GM19351 (cell line): ENCODE data around the gene IL24.

Source experiments
- ATAC-seq: cut with Tn5 transposase; IDR thresholded peaks from one replicate; pipeline ENCODE4 v1.9.1; 2021; ENCODE audit warnings: mild to moderate bottlenecking, moderate library complexity; ENCODE audit not compliant: unreplicated experiment

IL24 gene

DNA sequence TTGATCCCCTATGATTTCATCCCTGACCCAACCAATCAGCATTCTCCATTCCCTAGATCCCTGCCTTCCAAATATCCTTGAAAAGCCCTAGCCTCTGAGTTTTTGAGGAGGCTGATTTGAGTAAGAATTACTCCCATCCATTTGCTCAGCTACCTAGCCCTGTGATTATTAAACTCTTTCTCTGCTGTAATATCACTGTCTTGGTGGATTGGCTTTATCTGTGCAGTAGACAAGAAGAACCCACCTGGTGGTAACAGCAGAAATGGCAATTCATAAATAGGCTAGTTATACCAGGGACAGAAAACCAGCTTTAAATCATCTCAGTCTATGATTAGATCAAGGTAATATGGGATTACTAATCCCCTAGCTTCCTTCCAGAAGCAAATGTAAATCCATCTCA is 18.8 kb upstream of the IL24 start:
- no peak for ATAC-seq

DNA sequence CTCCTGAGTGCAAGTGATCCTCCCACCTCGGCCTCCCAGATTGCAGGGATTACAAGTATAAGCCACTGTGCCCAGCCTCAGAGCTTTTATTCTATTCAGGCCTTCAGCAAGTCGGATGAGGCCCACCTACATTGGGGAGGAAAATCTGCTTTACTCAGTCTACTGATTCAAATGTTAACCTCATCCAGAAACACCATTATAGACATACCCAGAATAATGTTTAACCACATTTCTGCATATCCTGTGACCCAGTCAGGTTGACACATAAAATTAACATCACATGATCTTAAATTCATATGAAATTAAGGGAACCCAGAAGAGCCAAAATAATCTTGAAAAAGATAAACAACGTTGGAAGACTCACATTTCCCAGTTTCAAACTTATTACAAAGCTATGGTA is 16.9 kb upstream of the IL24 start:
- no peak for ATAC-seq

DNA sequence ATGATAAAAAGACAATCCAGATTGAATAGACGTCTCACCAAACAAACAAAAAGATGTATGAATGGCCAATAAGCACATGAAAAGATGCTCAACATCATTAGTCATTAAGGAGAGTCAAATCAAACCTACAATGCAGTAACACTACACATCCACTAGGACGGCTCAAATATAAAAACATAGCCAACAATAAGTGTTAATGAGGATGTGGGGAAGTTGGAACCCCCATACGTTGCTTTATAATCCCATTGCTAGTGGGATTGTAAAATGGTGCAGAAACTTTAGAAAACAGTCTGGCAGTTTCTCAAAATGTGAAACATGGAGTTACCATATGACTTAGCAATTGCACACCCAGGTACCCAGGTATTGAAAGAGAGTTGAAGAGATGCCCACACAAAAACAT is 14.7 kb upstream of the IL24 start:
- ATAC-seq = no peak

DNA sequence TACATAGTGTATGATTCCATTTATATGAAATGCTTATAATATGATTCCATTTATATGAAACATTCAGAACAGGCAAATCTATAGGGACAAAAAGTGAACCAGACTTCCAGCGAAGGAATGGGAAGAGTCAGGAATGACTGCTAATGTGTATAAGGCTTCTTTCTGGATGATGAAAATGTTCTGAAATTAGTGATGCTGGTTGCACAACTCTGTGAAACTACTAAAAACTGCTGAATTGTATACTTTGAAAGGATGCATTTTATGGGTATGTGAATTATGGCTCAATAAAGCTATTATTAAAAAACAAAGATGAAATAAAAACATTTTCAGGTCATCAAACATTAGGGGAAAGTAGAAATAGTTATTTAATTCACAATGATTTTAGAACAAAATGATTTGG is 14.1 kb upstream of the IL24 start:
- ATAC-seq = no peak

DNA sequence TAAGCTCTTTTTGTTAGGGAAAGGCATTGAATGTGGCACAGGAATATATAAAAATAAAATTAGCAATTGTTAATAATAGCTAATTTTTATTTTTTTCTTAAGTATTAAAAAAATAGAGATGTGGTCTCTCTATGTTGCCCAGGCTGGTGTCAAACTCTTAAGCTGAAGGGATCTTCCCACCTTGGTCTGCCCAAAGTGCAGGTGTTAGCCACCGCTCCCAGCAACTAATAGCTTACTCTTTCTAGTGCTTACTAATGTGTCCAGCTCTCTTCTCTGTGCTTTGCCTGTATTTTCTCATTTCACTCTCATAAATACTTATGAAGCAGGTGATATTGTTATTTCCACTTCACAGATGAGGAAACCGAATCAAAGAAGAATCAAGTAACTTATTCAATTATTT is 13.4 kb upstream of the IL24 start:
- ATAC-seq = no peak

DNA sequence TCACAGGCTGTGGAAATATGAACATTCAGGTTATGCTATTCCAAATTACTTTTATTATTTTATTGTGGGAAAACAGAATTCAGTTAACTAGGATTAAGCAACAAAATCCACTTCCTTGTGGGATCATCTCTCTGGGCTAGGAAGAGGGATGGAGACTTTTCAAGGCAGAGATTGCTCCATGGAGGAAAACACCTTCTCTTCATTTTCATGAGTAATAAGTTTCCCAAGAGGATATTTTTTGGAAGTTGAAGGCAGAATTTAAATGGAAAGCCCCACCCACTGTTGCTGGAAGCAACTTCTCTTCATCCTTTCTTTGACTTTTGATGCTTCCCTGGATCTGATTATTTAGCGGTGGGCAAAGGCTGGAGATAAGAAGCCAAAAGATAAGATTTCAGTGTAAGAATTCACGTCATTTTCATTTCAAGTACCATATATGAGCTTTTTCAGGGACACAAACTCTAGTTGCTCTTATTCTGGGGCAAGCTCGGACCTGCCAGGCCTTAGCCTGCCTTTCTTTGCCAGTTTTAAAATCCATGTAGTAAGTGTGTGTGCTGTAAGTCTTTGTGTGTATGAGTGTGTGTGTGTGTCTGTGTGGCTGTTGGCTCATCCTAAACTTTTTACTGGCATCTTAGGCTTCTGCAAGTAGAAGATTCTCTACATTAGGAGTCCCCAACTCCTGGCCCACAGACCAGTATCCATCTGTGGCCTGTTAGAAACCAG is 11.7 kb upstream of the IL24 start:
- ATAC-seq = no peak

DNA sequence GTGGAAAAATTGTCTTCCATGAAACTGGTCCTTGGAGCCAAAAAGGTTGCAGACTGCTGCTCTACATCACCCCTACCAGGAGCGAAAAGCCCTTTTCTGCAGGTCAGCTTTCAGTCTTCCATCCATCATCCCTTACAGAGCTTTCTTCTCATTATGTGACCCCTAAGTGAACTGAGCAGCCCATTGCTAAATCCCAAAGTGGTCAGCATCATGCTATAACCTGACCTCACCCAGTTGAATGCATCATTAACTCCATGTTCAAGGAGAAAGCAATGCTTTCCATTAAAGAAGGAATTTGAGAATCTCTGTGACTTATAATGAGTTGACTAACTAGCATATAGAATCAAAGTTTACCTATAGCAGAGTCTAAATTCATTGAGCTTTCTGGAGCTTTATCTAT is 10.4 kb upstream of the IL24 start:
- ATAC-seq = no peak

DNA sequence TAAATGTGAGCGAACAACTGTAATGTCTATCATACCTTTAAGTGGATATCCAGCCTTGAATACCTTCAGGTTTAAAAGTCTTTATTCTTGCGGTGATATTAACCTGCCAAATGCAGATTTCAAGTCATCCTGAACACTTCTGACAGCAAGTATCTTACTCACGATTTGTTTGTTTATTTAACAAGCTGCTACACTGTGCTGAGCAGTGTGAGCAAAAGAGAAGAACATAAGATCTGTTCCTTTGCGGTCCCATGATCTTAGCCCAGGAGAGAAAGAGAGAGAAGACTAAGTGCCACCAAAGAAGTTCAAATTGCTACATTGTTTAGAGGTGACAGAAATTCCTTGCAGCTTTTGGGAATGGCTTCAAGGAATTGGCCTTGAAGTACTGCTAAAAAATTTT is 9.5 kb upstream of the IL24 start:
- ATAC-seq = no peak

DNA sequence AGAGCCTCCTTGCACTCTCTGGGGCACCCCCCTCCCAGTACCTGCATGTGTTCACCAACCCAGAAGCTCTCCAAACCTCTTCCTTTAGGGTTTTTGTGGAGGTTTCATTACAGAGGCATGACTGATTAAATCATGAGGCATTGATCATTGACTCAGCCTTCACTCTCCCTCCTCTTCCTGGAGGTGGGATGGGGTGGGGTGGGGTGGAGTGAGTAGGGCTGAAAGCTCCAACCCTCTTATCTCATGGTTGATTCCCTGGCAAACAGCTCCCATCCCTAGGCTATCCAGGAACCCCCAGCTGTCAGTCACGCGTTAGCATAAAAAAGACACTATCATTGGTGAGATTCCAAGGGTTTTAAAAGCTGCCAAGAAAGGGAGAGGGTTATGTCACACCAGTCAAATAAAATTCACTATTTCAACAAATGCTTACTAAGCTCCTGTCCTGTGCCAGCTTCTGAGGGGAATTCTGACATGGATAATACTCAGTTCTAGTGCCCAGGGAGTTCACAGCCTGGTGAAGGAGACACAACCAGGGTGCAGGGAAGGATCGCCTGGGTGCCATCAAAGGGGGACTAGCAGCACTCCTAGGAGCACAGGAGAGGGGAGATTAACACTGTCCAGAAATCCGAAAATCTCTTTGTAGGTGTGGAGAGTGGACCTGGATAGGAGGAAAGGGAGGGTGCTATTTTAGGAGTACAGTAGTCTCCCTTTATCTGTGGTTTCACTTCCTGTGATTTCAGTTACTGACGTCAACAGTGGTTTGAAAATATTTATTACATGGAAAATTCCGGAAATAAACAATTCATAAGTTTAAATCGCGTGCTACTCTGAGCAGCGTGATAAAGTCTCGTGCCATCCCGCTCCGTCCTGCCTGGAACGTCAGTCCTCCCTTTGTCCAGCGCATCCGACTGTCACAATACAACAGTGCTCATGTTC is 6.8 kb upstream of the IL24 start:
- no peak for ATAC-seq

DNA sequence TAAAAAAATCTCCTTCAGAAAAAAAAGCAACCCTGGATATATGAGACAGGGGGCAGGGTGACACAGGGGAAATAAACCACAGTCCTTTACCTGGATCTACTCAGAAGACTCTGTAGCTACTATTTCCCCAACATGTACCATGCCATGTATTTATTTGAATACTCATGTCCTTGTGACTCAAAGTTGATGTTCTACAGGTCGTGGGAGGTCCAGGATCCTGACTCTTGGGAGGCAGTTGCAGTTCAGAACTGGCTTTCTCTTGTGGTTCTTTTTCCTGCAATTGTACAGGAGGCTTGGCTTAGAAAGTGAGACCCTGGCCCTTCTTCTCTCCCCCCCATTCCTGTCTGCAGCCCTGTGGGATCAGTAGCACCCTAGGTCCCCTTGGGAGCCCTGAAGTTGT is 5.8 kb upstream of the IL24 start:
- ATAC-seq = no peak

DNA sequence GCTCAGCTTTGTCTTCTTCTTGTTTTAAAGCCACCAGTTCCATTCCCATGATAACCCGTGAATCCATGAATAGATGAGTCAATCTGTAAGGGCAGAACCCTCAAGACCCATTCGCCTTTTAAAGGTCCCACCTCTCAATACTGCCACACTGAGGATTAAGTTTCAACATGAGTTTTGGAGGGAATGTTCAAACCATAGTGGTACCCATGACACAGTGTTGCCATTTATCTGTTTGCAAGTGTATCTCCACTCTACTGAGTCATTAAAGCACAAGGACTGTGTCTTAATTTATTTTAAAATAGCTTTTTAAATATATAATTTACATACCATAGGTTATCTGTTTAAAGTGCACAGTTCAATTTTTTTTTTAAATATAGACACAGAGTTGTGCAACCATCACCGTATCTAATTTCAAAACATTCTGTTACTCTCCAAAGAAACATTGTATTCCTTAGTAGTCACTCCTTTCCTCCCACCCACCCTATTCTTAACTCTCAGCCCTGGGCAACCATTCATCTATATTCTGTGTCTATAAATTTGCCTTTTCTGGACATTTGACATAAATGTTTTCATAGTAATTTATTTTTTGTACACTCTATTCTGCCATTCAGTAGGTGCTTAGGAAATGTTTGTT is 4.8 kb upstream of the IL24 start:
- no peak for ATAC-seq

DNA sequence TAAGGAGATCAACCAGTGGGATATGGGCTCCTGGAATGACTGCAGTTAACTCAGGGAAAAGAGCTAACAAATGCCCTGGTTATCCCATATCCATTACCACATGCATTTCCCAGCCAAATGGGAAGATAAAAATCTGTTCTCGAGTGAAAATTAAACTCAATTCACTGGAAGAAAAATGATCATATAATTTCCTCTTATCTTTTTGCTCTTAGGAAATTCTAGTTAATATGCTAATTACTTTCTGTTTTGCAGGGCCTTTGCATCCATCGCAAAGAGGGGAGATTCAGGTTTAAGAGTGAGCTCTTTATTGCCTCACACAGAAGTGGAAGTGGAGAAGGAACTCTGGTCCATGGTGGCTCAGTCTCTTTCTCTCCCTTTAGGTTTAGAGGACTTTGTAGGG is 3.9 kb upstream of the IL24 start:
- no peak for ATAC-seq

DNA sequence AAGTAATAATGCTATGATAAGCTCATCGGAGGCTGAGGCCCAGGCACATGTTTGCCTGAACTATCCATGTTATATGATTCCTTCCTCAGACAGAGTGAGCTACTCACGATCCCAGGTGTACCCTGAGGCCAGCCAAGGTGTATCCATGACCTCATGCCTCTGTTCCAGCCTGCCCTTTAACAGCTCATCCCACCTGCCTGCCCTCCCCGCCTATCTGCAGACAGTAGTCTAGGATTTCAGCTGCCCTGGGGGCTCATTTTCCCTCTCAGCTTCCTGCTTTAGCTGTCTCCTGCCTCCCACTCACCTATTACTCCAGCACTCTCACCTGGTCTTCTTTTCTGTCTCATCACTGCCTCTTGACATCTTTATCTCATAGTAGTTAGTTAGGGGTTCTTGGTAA is 1.9 kb upstream of the IL24 start:
- ATAC-seq = no peak

DNA sequence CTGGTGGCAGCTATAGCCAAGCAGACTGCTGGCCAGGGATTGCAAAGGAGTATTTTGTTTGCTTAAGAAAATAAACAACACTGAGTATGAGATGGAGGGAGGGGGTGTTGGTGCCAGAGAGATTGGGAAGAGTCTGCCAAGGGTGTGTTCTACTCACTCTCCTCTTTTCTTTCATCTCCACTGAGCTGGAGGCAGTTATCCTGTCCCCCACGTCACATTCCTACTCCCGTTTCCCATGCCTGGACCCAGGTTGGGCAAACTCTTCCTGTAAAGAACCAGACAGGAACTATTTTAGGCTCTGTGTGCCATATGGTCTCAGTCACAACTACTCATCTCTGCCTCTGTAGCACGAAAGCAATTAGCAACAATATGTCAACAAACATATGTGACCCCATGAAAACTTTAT is 1.4 kb upstream of the IL24 start:
- ATAC-seq = no peak

DNA sequence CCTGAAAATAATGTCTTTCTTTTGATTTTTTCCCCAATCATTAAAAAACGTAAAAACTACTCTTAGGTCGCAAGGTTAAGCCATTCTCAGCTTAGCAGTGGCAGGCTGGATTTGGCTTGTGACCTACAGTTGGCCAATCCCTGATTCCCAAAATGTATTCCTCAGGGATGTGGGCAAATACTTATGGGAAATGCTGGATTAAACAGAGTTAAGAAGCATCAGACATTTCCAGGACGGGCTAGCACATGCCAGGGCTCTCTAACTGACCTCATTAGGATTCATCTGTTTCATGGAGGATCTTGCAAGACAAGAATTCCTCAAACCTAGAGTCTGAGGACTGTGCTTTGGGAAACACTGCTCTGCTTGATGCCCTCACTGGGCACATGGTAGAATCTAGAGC is 982 bp upstream of the IL24 start:
- no peak for ATAC-seq

DNA sequence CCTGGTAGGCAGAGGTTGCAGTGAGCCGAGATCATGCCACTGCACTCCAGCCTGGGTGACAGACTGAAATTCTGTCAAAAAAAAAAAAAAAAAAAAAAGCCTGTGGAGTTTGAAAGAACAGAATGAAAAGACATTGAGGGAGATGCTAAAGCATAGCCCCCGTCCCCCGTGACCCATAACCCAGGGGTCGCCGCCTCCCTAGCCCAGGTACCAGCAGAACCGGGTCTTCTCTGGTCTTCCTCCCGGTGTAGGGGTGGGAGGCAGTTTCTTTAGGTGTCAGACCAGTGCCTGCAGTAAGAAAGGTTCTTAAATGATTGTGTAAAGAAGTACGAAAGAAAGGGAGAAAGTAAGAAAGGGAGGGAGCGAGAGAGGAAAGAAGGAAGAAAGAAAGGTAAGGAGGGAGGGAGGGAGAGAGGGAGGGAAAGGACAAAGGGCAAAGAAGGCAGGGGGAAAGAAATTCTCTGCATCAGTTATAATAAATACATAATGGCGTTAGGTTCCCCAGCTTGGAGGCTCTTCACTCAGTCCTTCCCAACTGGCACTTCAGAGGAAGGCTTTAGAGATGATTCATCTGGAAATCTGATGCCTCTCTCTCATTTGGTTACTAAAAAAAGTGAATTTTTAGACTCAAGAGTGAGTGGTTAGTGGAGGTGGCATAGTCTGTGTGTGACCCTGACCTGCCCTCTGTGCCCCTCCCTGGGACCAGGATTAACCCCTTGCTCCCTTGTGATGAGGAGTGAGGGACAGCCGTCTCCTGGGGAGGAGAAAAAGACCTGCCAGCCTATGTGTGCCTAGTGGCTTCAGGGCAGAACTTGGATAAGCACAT is 1.1 kb downstream of the IL24 start:
- ATAC-seq = no peak

DNA sequence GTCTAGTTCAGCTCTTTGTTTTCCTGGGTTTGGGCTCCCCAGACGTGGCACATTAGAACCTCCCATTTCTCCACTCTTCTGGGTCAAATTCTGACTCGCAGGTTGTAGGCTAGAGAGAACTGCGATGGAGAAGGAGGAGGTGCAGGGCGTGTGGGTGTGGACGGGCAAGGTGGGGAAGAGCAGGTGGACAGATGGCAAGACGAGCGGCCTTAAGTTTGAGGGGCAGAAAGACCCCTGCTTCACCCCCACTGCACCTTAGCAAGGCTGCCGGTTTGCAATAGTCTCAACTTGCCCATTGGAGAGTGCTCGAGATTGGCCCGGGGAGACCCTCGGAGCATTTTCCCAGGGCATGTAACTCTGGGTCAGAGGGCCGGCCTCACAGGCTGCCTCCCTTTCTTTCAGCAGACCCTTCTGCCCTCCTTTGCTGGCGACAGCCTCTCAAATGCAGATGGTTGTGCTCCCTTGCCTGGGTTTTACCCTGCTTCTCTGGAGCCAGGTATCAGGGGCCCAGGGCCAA is 1.7 kb downstream of the IL24 start:
- no peak for ATAC-seq

DNA sequence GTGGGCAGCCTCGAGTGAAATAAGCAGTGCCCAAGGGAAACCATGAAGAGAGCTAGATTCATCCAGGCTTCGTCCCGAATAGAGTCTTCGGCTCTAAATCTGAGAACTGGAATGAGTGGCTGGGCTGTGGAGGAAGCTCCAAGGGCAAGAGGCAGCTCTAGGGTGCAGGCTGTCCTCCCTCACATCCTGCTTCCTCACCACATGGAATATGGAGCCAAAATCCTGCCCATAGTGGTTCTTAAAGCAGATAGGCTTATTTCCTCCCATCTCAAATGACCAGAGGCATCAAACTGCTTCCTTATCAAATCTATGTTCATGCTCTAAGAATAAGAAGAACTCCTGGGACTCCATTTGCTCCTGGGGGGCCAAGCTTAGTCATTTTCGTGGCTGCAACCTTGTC is 2.5 kb downstream of the IL24 start:
- no peak for ATAC-seq

DNA sequence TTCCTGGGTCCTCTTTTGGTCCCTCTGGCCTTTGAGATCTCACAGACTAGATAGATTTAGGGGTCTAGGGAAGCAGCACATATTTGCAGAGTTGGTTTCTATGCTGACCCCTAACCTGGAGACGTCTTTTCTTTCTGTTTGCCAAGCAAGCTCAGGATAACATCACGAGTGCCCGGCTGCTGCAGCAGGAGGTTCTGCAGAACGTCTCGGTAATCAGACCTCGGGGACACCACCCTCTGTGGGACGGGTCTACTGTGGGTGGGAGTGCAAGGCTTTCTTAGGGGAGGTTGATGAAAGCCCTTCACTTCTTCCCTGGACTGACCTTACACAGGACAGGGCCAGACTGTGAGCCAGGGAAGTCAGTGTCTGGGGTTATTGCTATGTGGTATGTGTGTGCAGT is 2.9 kb downstream of the IL24 start:
- no peak for ATAC-seq

DNA sequence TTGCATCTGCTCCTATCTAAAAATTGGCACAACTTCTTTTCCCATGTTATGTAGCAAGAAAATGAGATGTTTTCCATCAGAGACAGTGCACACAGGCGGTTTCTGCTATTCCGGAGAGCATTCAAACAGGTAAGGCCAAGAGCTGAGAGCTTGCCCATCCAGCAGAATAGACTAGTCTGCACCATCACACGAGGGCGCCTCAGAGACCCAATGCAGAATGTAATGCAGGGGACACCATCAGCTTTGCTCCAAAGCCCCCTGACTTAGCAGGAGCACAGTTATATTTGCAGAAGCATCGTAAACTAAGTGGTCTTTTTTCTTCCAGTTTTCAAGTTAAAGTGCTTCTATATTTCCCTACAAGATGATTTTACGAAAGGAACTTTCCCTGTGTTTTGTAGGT is 4.7 kb downstream of the IL24 start:
- no peak for ATAC-seq

DNA sequence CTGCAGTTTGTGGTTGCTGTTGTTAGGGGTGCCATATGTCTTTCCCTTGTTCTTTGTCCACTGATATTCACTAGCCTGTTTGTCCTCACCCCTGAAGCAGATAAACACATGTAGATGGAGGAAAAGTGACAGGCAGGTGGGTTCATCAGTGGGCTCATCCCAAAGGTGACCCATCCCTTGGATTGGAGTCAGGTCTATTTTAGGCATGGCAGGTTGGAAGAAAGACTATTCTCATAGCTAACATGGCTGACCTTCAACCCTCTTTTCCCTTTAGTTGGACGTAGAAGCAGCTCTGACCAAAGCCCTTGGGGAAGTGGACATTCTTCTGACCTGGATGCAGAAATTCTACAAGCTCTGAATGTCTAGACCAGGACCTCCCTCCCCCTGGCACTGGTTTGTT is 5.5 kb downstream of the IL24 start:
- no peak for ATAC-seq
